Trophoblast cell (in vitro differentiated cells and primary cell): ENCODE measurements around the gene ARF5.

Source experiments
- DNase-seq, 2 donors: peaks; one replicate each; pipeline ENCODE4 v3.0.0-alpha.2; 2016
- H2AFZ ChIP-seq: 2 replicates; pipeline ENCODE4 v1.6.1; 2013; ENCODE audit warnings: low read length, moderate library complexity, mild to moderate bottlenecking; ENCODE audit not compliant: insufficient read depth, poor library complexity
- H2AK5ac ChIP-seq: 2 replicates; pipeline ENCODE4 v1.6.1; 2013; ENCODE audit warnings: mild to moderate bottlenecking, low read length
- H2BK120ac ChIP-seq: 2 replicates; pipeline ENCODE4 v1.6.1; 2013; ENCODE audit warnings: low read length, mild to moderate bottlenecking, moderate library complexity; ENCODE audit not compliant: insufficient read depth, poor library complexity
- H2BK12ac ChIP-seq: 2 replicates; pipeline ENCODE4 v1.6.1; 2013; ENCODE audit warnings: mild to moderate bottlenecking, low read length, moderate library complexity
- H2BK5ac ChIP-seq: 2 replicates; pipeline ENCODE4 v1.6.1; 2013; ENCODE audit warnings: low read length, low read depth, moderate library complexity, mild to moderate bottlenecking; ENCODE audit not compliant: poor library complexity
- H3K14ac ChIP-seq: 2 replicates; pipeline ENCODE4 v1.6.1; 2013; ENCODE audit warnings: mild to moderate bottlenecking, low read length
- H3K18ac ChIP-seq: 2 replicates; pipeline ENCODE4 v1.6.1; 2013; ENCODE audit warnings: mild to moderate bottlenecking, low read length
- H3K23ac ChIP-seq: 2 replicates; pipeline ENCODE4 v1.6.1; 2013; ENCODE audit warnings: low read length
- H3K27ac ChIP-seq: 2 replicates; pipeline ENCODE4 v1.5.1; 2013; ENCODE audit warnings: low read depth, mild to moderate bottlenecking, inconsistent platforms, low read length, moderate library complexity
- H3K27me3 ChIP-seq: 2 replicates; pipeline ENCODE4 v1.6.1; 2013; ENCODE audit warnings: inconsistent platforms, mild to moderate bottlenecking, low read length, moderate library complexity; ENCODE audit not compliant: insufficient read depth
- H3K36me3 ChIP-seq, 2 experiments: 1 replicate in 1 of 2; 2 replicates in 1 of 2; pipeline ENCODE4 v1.6.1; 2013; ENCODE audit warnings: low read length in 2 of 2, mild to moderate bottlenecking in 2 of 2, moderate library complexity in 1 of 2; ENCODE audit not compliant: insufficient read depth in 2 of 2, control insufficient read depth in 1 of 2
- H3K4ac ChIP-seq: 2 replicates; pipeline ENCODE4 v1.6.1; 2013; ENCODE audit warnings: low read depth, mild to moderate bottlenecking, low read length, moderate library complexity
- H3K4me1 ChIP-seq, 2 experiments: 1 replicate in 1 of 2; 2 replicates in 1 of 2; pipeline ENCODE4 v1.6.1; 2013; ENCODE audit warnings: low read length in 2 of 2, mild to moderate bottlenecking in 2 of 2, moderate library complexity in 1 of 2; ENCODE audit not compliant: insufficient read depth in 2 of 2, control insufficient read depth in 1 of 2
- H3K4me2 ChIP-seq: 2 replicates; pipeline ENCODE4 v1.6.1; 2013; ENCODE audit warnings: inconsistent platforms, mild to moderate bottlenecking, low read length, moderate library complexity
- H3K4me3 ChIP-seq: 2 replicates; pipeline ENCODE4 v1.5.1; 2013; ENCODE audit warnings: mild to moderate bottlenecking, low read depth, low read length, inconsistent platforms
- H3K79me1 ChIP-seq: one replicate; pipeline ENCODE4 v1.6.1; 2013; ENCODE audit warnings: low read length
- H3K79me2 ChIP-seq: 2 replicates; pipeline ENCODE4 v1.6.1; 2013; ENCODE audit warnings: low read length, mild to moderate bottlenecking; ENCODE audit not compliant: control insufficient read depth, insufficient read depth, poor library complexity
- H3K9ac ChIP-seq: 2 replicates; pipeline ENCODE4 v1.6.1; 2013; ENCODE audit warnings: mild to moderate bottlenecking, low read length
- H3K9me3 ChIP-seq: 2 replicates; pipeline ENCODE4 v1.6.1; 2013; ENCODE audit warnings: low read depth, mild to moderate bottlenecking, control low read depth, inconsistent platforms, low read length; ENCODE audit not compliant: insufficient read depth
- H4K12ac ChIP-seq: 2 replicates; pipeline ENCODE4 v1.6.1; 2013; ENCODE audit warnings: low read depth, mild to moderate bottlenecking, low read length, moderate library complexity
- H4K8ac ChIP-seq: 2 replicates; pipeline ENCODE4 v1.6.1; 2013; ENCODE audit warnings: low read depth, mild to moderate bottlenecking, low read length, moderate library complexity
- H4K91ac ChIP-seq: one replicate; pipeline ENCODE4 v1.6.1; 2013; ENCODE audit warnings: low read depth, mild to moderate bottlenecking, low read length, moderate library complexity
- WGBS: extraction: QIAGEN DNeasy Blood & Tissue Kit; methylation state at CpG from one replicate; pipeline ENCODE4 v1.1.7; 2013; ENCODE audit warnings: missing lambda C conversion rate; ENCODE audit not compliant: insufficient read length, insufficient coverage; ENCODE audit errors: extremely low coverage; 5-methylcytosine and 5-hydroxymethylcytosine counted together

Gene ARF5

DNA sequence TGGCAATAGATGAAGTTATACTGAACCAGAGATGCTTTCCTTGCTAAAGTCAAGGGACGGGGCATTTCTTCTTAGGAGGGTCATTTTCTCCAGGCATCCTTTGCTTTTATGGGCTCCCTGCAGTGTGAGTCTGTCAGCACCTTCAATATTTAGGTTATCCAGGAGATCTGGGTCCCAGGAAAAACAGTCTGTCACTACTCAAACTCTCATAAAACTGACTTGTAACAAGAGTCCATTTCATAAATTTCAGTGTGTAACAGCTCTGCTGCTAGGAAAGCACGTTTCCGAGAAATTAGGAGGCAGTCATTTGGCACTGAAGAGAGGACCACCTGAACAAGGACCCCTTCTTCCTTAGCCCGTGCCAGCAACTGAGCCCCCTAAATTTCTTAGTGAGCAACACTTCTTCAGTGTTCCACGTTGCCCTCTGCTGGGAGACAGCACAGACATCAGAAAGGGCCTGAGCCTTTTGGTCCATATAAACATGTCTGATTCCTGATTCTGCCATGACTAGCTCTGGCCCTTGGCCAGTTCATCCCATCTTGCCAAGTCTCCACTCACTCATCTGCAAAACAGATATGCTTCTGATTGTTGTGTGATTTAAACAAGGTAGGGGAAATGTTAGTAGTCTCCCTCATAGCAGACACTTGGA lies 10.1 kb upstream of the ARF5 start:
- H3K27me3 ChIP-seq, result no peaks in the 10 kb centered on the region
- H3K4me1 ChIP-seq, result peaks cover 0 to 3% of the 10 kb centered on the region in 2 experiments
- peaks cover 14 to 20% of the 10 kb centered on the region in 2 experiments for H3K36me3 ChIP-seq
- no CpG with 5 or more reads among the region's 5 CpGs for WGBS
- H2AK5ac ChIP-seq, result no peak overlapping the region
- H3K9ac ChIP-seq, result no peak overlapping the region
- no peak overlapping the region for H4K91ac ChIP-seq
- peaks cover 3% of the 10 kb centered on the region for H3K9me3 ChIP-seq
- H3K79me1 ChIP-seq, result no peaks in the 10 kb centered on the region
- no peak overlapping the region for H3K4me3 ChIP-seq
- H2BK5ac ChIP-seq, result no peak overlapping the region
- no peaks in the 10 kb centered on the region for H3K79me2 ChIP-seq
- H3K23ac ChIP-seq, result no peak overlapping the region
- no peak overlapping the region for H4K8ac ChIP-seq
- no peak overlapping the region for H3K4ac ChIP-seq
- DNase-seq, result no peak
- no peak overlapping the region for H2BK120ac ChIP-seq
- H4K12ac ChIP-seq, result no peak overlapping the region
- no peak overlapping the region for H3K4me2 ChIP-seq
- no peak overlapping the region for H2AFZ ChIP-seq
- H3K18ac ChIP-seq, result no peak overlapping the region
- no peak overlapping the region for H2BK12ac ChIP-seq
- H3K27ac ChIP-seq, result no peak overlapping the region
- no peak overlapping the region for H3K14ac ChIP-seq

DNA sequence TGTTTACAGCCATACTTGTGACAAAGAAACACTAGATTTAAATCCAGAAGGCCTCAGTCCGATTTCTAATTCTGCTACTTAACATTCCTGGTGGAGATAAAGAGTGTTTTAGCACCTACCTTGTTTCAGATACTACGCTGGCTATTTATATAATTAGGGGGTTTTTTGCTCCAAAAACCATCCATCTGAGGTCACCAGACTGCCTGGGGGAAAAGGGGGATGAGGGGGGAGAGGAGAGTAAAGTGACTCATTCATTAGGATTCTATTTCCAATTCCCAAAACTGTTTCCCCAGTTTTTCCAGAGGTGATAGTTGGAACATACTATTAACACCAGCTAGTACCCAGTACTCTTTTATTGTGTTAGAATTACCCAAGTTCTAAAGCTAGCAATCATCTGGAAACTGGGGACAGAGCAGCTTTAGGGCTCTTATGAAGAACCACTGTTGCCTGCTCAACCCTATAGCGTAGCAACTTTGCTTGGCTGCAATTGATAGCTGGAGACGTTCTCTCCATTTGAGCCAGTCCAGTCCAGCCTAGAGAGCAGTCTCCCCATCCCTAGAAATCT lies 9.4 kb upstream of the ARF5 start:
- peaks cover 2 to 6% of the 10 kb centered on the region in 2 experiments for H3K4me1 ChIP-seq
- no peaks in the 10 kb centered on the region for H3K27me3 ChIP-seq
- H3K4me2 ChIP-seq, result no peak overlapping the region
- H3K9me3 ChIP-seq, result peaks cover 3% of the 10 kb centered on the region
- H3K79me2 ChIP-seq, result no peaks in the 10 kb centered on the region
- no peak overlapping the region for H2BK120ac ChIP-seq
- H3K36me3 ChIP-seq, result peaks cover 15 to 21% of the 10 kb centered on the region in 2 experiments
- H3K27ac ChIP-seq, result no peak overlapping the region
- no peak overlapping the region for H3K23ac ChIP-seq
- H2AK5ac ChIP-seq, result no peak overlapping the region
- H2BK12ac ChIP-seq, result no peak overlapping the region
- H3K9ac ChIP-seq, result no peak overlapping the region
- H4K8ac ChIP-seq, result no peak overlapping the region
- no peaks in the 10 kb centered on the region for H3K79me1 ChIP-seq
- H4K91ac ChIP-seq, result no peak overlapping the region
- no peak overlapping the region for H3K18ac ChIP-seq
- no peak overlapping the region for H3K4ac ChIP-seq
- DNase-seq, result no peak
- no peak overlapping the region for H3K4me3 ChIP-seq
- no peak overlapping the region for H2AFZ ChIP-seq
- no peak overlapping the region for H4K12ac ChIP-seq
- H3K14ac ChIP-seq, result no peak overlapping the region
- no CpG with 5 or more reads among the region's 4 CpGs for WGBS
- H2BK5ac ChIP-seq, result no peak overlapping the region

DNA sequence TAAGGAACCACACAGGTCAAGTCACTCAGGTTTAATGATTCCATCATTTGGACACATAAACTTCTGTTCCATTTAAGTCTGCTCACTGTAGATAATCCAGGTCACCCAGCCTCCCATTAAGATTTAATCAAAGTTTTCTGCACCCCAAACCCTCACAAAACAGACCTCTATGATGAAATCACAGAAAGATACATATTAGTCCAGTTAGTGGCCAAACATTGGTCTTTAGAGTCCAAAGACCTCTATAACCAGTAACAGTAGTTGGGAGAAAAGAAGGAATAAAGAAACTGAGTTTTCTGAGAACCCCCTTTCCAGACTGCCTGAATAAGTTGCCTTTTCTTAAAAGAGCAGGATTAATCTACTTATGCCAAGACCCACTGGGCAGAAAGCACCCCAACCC lies 7.6 kb upstream of the ARF5 start:
- Histone ChIP-seq H3K23ac (no peak overlapping the region), H3K4me3 (no peak overlapping the region), H4K12ac (no peak overlapping the region), H3K27me3 (no peaks in the 10 kb centered on the region), H3K27ac (no peak overlapping the region), H3K79me1 (peaks cover 5% of the 10 kb centered on the region), H2BK120ac (no peak overlapping the region), H3K9ac (no peak overlapping the region), H4K91ac (no peak overlapping the region), H3K79me2 (peaks cover 7% of the 10 kb centered on the region), H3K4ac (no peak overlapping the region), H2BK12ac (no peak overlapping the region), H3K14ac (no peak overlapping the region), H3K36me3 (peaks cover 15 to 21% of the 10 kb centered on the region in 2 experiments), H3K18ac (no peak overlapping the region), H2AFZ (no peak overlapping the region), H2AK5ac (no peak overlapping the region), H3K9me3 (no peaks in the 10 kb centered on the region), H2BK5ac (no peak overlapping the region), H3K4me2 (no peak overlapping the region), H4K8ac (no peak overlapping the region), H3K4me1 (peaks cover 11 to 16% of the 10 kb centered on the region in 2 experiments)
- DNase-seq, result no peak

DNA sequence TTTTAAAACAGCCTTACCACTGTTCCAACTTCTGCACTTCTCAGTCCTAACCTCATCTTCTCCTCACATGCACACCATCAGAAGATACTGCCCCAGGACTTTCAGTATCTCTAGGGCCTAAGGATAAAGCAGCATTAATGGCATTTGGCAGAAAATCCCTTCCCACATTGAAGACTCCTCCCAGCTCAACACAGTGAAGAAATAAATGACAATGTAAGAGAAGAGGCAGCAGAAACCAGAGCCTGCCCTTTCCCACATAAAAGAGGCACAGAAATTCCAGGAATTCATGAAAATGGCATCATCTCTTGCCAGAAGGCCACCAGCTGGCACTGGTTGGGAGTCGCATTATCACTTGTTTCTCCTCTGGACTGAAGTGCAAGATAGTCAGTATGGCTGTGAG lies 6.5 kb upstream of the ARF5 start:
- no CpG with 5 or more reads among the region's 1 CpG for WGBS
- H2BK120ac ChIP-seq, result no peak overlapping the region
- H3K4me2 ChIP-seq, result no peak overlapping the region
- no peak overlapping the region for H4K8ac ChIP-seq
- no peak overlapping the region for H2AFZ ChIP-seq
- no peak overlapping the region for H4K12ac ChIP-seq
- peaks cover 13 to 22% of the 10 kb centered on the region in 2 experiments for H3K4me1 ChIP-seq
- no peaks in the 10 kb centered on the region for H3K27me3 ChIP-seq
- H3K14ac ChIP-seq, result no peak overlapping the region
- peaks cover 8% of the 10 kb centered on the region for H3K79me2 ChIP-seq
- H3K4ac ChIP-seq, result no peak overlapping the region
- no peak overlapping the region for H3K23ac ChIP-seq
- no peak overlapping the region for H2BK5ac ChIP-seq
- H4K91ac ChIP-seq, result no peak overlapping the region
- H3K9me3 ChIP-seq, result no peaks in the 10 kb centered on the region
- H3K27ac ChIP-seq, result no peak overlapping the region
- peaks cover 7% of the 10 kb centered on the region for H3K79me1 ChIP-seq
- DNase-seq, result no peak
- H2AK5ac ChIP-seq, result no peak overlapping the region
- no peak overlapping the region for H3K4me3 ChIP-seq
- peaks cover 15 to 21% of the 10 kb centered on the region in 2 experiments for H3K36me3 ChIP-seq
- no peak overlapping the region for H3K9ac ChIP-seq
- H3K18ac ChIP-seq, result no peak overlapping the region
- no peak overlapping the region for H2BK12ac ChIP-seq
